Measurements from ENCODE around the gene SPECC1.
"Not testable (repeated sequence)": the region's sequence is repeated elsewhere in the genome, so short reads cannot be mapped to it uniquely, and the experiment has no call there.

The SPECC1 gene

GRCh38 chr17:20313891-20314290 lies 304.7 kb downstream of the SPECC1 start:
- ChIA-PET POLR2A (no interaction called here), CTCF (no interaction called here)
- DNase-seq (ENCODE audit: extremely low spot score): no peak
- no peak for TF ChIP-seq FOXM1 (IDR thresholded peaks at IDR 0.05; ENCODE audit: borderline replicate concordance)
- no peak for TF ChIP-seq ARNT (IDR thresholded peaks at IDR 0.05)
- TF ChIP-seq SUZ12 (IDR thresholded peaks at IDR 0.05): no peak
- TF ChIP-seq ELF4 (IDR thresholded peaks at IDR 0.05): no peak
- no peak for TF ChIP-seq L3MBTL2 (conservative IDR thresholded peaks at IDR 0.05)
- TF ChIP-seq LEF1 (IDR thresholded peaks at IDR 0.05; ENCODE audit: borderline replicate concordance): no peak
- TF ChIP-seq CTBP1 (IDR thresholded peaks at IDR 0.05; ENCODE audit: borderline replicate concordance): no peak
- no peak for TF ChIP-seq HDGF (IDR thresholded peaks at IDR 0.05; ENCODE audit: borderline replicate concordance)
- TF ChIP-seq PKNOX1 (IDR thresholded peaks at IDR 0.05): no peak

GRCh38 chr17:20314834-20315233 lies 305.7 kb downstream of the SPECC1 start:
- POLR2A ChIA-PET: no interaction called here
- CTCF ChIA-PET: no interaction called here
- no peak for DNase-seq (ENCODE audit: extremely low spot score)
- no peak for TF ChIP-seq SUZ12 (IDR thresholded peaks at IDR 0.05)
- TF ChIP-seq NFRKB (IDR thresholded peaks at IDR 0.05): no peak
- TF ChIP-seq ELF4 (IDR thresholded peaks at IDR 0.05): no peak
- TF ChIP-seq HDGF (IDR thresholded peaks at IDR 0.05; ENCODE audit: borderline replicate concordance): no peak
- no peak for TF ChIP-seq ARNT (IDR thresholded peaks at IDR 0.05)
- no peak for TF ChIP-seq SP1 (IDR thresholded peaks at IDR 0.05)
- TF ChIP-seq FOXM1 (IDR thresholded peaks at IDR 0.05; ENCODE audit: borderline replicate concordance): no peak
- TF ChIP-seq PKNOX1 (IDR thresholded peaks at IDR 0.05): no peak
- no peak for TF ChIP-seq L3MBTL2 (conservative IDR thresholded peaks at IDR 0.05)
- TF ChIP-seq LEF1 (IDR thresholded peaks at IDR 0.05; ENCODE audit: borderline replicate concordance): no peak
- no peak for TF ChIP-seq TARDBP (IDR thresholded peaks at IDR 0.05)

- ChIA-PET CTCF (no interaction called here), POLR2A (no interaction called here)
- DNase-seq (ENCODE audit: extremely low spot score): no peak
- TF ChIP-seq SUZ12 (IDR thresholded peaks at IDR 0.05) (no peak), PKNOX1 (IDR thresholded peaks at IDR 0.05) (no peak), HDGF (IDR thresholded peaks at IDR 0.05; ENCODE audit: borderline replicate concordance) (no peak), LEF1 (IDR thresholded peaks at IDR 0.05; ENCODE audit: borderline replicate concordance) (no peak), CTBP1 (IDR thresholded peaks at IDR 0.05; ENCODE audit: borderline replicate concordance) (no peak), L3MBTL2 (conservative IDR thresholded peaks at IDR 0.05) (no peak), TARDBP (IDR thresholded peaks at IDR 0.05) (no peak), ZNF384 (IDR thresholded peaks at IDR 0.05) (no peak), FOXA1 (IDR thresholded peaks at IDR 0.05) (no peak), FOXK2 (IDR thresholded peaks at IDR 0.05) (no peak)
Measured at GRCh38 chr17:20315311-20315710, 306.2 kb downstream of the SPECC1 start.

- ChIA-PET POLR2A (no interaction called here), CTCF (interaction anchor here (1.2 kb wide), 1 partner anchor 89 kb away, joined by 3 read pairs; no protein-coding TSS in a partner anchor)
- no peak for DNase-seq (ENCODE audit: extremely low spot score)
- TF ChIP-seq LEF1 (IDR thresholded peaks at IDR 0.05; ENCODE audit: borderline replicate concordance) (no peak), SUZ12 (IDR thresholded peaks at IDR 0.05) (no peak), FOXM1 (IDR thresholded peaks at IDR 0.05; ENCODE audit: borderline replicate concordance) (no peak), CTBP1 (IDR thresholded peaks at IDR 0.05; ENCODE audit: borderline replicate concordance) (no peak), L3MBTL2 (conservative IDR thresholded peaks at IDR 0.05) (no peak), ELF4 (IDR thresholded peaks at IDR 0.05) (no peak), ZNF384 (IDR thresholded peaks at IDR 0.05) (no peak), FOXA1 (IDR thresholded peaks at IDR 0.05) (no peak), TARDBP (IDR thresholded peaks at IDR 0.05) (no peak), PKNOX1 (IDR thresholded peaks at IDR 0.05) (no peak), FOXK2 (IDR thresholded peaks at IDR 0.05) (no peak), ARNT (IDR thresholded peaks at IDR 0.05) (no peak), HDGF (IDR thresholded peaks at IDR 0.05; ENCODE audit: borderline replicate concordance) (no peak), NFRKB (IDR thresholded peaks at IDR 0.05) (no peak), BHLHE40 (IDR thresholded peaks at IDR 0.05; ENCODE audit: borderline replicate concordance) (no peak)
Measured at GRCh38 chr17:20315821-20316220, 306.7 kb downstream of the SPECC1 start.

GRCh38 chr17:20320535-20321229 lies 311.5 kb downstream of the SPECC1 start:
- POLR2A ChIA-PET; DNase-seq (ENCODE audit: extremely low spot score): not testable (repeated sequence)
- CTCF ChIA-PET: interaction anchor here (0.6 to 1.6 kb wide), 5 partner anchors 95 to 615 kb away, joined by 3 to 7 read pairs (median 3); no protein-coding TSS in a partner anchor

GRCh38 chr17:20321357-20321756 lies 312.2 kb downstream of the SPECC1 start:
- POLR2A ChIA-PET; DNase-seq (ENCODE audit: extremely low spot score): not testable (repeated sequence)
- CTCF ChIA-PET: interaction anchor here (0.6 to 1.6 kb wide), 4 partner anchors 95 to 579 kb away, joined by 3 to 7 read pairs (median 4); no protein-coding TSS in a partner anchor

GRCh38 chr17:20327739-20328138 lies 318.6 kb downstream of the SPECC1 start:
- CTCF ChIA-PET; DNase-seq (ENCODE audit: extremely low spot score); POLR2A ChIA-PET: not testable (repeated sequence)

- CTCF ChIA-PET; POLR2A ChIA-PET; DNase-seq (ENCODE audit: extremely low spot score): not testable (repeated sequence)
Measured at GRCh38 chr17:20351405-20351804, 342.2 kb downstream of the SPECC1 start.

GRCh38 chr17:20352567-20352966 lies 343.4 kb downstream of the SPECC1 start:
- DNase-seq (ENCODE audit: extremely low spot score); CTCF ChIA-PET; POLR2A ChIA-PET: not testable (repeated sequence)

GRCh38 chr17:20363846-20364245 lies 354.7 kb downstream of the SPECC1 start:
- DNase-seq (ENCODE audit: extremely low spot score); POLR2A ChIA-PET; CTCF ChIA-PET: not testable (repeated sequence)

All from HEK293T (cell line).